Activated CD8-positive, alpha-beta memory T cell treated with anti-CD3 and anti-CD28 coated beads, Interleukin-2, amount 50 U/mL, for 48 hours (primary cell): Measurements from ENCODE around the gene USP19.
A peak's percentile ranks its signal among the peaks of the same experiment; 100 is the strongest.

Experiments
- DNase-seq: peaks from one replicate; pipeline ENCODE4 v3.0.0-alpha.2; 2020

The USP19 gene

GRCh38 chr3:49132437-49133225, 12.0 kb upstream of the USP19 start, which contains the start of gene LAMB2:
Gene LAMB2 (minus strand): TSS chr3:49133050. CDS start chr3:49132867, 183 bp downstream.
- no peak for DNase-seq

GRCh38 chr3:49132073-49132436, 11.4 kb upstream of the USP19 start:
- DNase-seq, result no peak

- no peak for DNase-seq
Observed at GRCh38 chr3:49131576-49131975, 11.0 kb upstream of the USP19 start.

- DNase-seq, result no peak
Observed at GRCh38 chr3:49131040-49131439, 10.4 kb upstream of the USP19 start.

DNA sequence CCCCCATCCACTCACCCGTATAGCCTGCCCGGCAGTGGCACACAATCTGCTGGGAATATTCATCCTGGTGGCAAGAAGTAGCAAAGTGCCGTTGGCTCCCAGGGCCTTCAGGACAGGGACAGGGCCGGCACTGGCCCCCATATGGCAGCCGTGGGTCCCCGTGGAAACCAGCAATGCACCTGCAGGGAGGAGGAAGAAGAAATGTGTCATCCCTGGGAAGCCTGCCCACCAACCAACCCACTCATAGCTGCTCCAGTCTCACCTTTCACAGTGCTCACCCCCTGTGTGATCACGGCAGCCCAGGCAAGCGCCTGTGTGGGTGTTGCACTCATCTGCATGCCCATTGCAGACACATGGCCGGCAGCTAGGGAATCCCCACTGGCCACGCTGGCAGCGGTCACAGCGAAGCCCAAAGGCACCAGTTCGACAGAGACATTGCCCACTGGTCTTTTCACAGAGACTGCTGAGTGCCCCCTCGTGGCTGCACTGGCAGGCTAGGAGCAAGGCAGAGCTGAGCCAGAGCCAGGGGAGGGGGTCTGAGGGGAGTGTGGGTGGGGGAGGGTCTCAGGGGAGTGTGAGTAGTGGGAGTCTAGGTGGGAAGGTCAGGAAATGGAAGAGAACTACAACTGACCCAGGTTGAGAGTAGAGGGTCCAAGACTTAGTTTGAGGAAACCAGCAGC, 4.5 kb upstream of the USP19 start:
- no peak for DNase-seq

DNA sequence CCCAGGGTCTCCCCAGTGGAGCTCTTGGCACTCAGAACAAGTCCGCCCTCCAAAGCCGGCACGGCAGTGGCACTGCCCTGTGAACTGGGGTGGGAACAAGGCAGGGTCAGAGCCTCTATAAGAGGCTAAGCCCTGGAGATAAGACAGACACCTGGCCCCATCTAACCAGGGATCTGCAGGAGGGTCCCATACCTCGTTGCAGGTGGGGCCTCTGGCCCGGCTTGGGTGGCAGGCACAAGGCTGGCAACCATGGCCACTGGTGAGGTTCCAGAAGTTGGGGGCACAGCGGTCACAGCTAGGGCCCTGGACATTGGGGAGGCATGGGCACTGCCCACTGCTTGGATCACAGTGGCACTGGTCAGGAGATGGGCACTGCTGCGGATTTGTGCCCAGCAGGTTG, 3.6 kb upstream of the USP19 start:
- no peak for DNase-seq

GRCh38 chr3:49123687-49124086, 3.1 kb upstream of the USP19 start:
- no peak for DNase-seq

DNA sequence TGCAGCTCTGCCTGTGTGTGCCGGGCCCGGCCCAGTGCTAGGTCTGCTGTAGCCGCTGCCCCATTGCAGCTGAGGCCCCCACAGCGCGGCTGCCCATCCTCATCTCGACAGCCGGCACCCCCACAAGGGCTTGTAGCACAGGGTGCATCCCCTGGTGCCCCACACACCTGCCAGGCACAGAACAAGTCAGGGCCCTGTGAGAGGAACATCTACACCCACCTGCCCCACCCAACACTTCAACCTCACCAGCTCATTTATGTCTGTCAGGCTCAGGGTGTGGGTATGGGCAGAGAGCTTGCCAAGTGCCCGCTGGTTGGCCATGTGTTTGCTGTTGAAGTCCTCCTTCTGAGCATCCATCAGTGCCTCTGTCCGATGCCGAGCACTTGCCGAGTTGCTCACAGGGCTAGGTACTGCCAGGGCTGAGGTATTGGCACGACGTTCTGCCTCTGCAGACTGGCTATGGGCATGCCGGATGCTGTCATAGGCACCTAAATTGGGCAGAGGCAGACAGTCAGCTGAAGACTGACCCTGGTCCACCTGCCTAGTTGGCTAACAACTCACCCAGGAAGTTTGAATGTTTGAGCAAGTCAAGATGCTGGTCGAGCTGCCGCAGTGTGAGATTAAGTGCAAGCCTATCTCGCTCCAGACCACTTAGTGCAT, 2.4 kb upstream of the USP19 start:
- no peak for DNase-seq

- no peak for DNase-seq
Observed at GRCh38 chr3:49122451-49122850, 1.8 kb upstream of the USP19 start.

DNA sequence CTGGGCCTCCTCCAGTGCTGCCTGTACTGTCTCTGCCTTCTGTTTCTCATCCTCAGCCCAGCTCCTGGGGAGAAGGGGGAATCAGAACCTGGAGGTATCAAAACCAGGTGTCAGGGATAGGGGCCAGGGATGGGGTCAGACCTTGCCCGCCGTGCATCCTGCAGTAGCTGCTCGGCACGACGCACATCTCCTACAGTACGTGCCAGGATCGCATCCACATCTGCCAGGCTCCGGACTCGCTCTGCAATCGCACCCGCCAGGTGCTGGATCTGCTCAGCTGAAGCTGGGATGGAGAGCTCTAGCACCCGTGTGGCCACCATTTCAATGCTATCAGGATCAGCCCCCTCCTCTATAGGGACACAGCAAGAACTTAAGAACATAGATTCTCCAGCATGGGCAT, 1.4 kb upstream of the USP19 start:
- no peak for DNase-seq

DNA sequence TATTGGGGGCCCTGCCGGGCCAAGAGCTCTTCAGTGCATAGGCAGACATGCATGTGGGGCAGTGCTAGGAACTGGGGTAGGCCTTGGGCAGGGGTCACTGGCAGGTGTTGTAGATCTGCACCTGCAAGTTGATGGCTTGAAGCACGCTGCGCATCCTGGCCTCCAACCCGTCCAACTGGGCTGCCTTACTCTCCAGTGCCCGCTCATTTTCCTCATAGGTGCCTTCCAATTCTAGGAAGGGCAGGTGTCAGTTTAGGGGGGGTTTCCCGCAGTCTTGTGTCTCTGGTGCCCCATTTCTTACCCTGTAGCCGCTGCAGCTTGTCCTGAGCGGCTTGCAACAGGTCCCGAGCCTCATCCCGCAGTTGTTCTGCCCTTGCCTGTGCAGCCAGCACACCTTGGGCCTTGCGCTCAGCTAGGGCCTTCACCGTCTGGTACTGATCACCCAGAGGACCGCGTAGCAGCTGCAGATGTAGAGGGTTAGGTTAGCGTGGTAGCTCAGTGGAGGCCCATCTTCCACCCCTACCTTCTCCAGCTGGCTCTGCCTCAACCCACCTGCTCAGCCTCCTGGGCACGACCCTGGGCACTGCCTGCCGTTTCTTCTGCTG, 611 bp upstream of the USP19 start:
- no peak for DNase-seq

GRCh38 chr3:49120096-49120437, 556 bp downstream of the USP19 start:
- no peak for DNase-seq

GRCh38 chr3:49119439-49119838, 1.2 kb downstream of the USP19 start:
- DNase-seq, result no peak

- DNase-seq, result no peak
Observed at GRCh38 chr3:49119036-49119435, 1.6 kb downstream of the USP19 start.

DNA sequence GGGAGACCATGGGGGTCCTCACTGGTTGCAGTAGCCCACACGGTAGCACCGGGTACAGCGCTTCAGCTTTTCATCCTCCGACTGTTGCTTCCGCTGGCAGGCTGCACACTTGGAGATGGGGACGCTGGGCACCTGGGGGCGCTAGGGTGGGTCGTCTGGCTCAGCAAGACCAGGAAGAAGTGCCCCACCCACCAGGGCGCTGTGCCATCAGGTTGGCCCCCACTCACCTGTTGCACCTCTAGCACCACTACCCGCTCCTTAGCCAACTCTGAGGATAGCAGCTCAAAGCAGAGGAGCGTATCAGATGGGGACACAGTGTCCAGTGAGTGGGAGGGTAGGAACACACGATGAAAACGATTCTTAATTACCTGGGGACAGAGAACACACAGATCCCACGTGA, 8.4 kb downstream of the USP19 start:
- no peak for DNase-seq

DNA sequence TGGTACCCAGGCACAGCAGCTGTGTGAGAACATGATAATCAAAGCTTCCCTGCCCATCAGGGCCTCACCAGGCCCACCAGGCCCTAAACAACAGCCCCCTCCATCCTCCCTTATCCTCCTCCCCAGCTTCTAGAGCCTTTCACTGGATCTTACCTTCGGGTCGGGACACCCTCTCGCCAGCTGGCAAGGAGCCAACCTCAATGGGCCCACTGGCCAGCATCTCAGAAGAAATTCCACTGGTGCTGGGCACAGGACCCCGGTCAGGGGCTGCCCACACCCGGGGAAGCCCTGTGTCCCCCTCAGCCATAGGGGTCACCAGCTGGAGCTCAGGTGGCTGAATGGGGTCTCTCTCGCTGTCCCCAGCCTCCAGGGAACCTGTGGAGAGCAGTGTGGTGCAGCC, 9.3 kb downstream of the USP19 start:
- DNase-seq, result no peak

DNA sequence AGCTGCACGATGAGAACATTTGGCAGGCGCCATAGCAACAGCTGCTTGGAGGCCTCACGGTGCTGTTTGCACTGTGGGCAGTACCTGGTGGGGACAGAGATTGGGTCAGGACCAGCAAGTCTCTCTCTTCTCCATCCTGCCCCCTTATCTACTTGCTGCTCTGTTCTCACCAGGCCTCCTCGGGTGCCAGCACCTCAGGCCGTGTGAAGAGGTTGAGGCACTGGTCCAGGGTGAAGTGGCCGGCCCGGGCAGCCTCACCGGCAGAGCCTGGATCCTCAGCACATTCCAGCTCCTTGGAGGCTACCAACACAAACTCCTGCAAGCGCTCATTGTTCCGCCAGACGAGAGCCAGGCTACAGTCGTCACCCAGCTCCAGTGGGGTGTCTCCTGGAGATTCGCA, 9.8 kb downstream of the USP19 start:
- no peak for DNase-seq

DNA sequence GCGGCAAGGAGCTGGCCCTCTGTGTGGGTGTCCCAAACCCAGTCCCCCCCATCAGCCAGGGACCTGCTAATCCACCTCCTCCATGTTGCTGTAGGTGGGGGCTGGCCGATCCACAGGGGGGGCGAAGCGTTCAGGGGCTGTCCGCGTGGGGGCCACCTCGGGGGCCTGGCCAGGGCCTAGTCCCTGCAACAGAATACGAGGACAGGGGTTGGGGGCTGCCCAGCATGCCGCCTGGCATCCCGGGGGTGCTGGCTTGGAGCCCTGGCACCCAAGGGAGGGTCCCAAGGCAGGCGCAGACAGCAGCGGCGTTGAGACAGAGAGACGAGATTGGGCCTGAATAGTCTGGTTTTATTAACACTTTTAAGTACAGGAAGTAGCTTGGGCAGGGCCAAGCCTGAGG, 12.3 kb downstream of the USP19 start:
- DNase-seq, result no peak

DNA sequence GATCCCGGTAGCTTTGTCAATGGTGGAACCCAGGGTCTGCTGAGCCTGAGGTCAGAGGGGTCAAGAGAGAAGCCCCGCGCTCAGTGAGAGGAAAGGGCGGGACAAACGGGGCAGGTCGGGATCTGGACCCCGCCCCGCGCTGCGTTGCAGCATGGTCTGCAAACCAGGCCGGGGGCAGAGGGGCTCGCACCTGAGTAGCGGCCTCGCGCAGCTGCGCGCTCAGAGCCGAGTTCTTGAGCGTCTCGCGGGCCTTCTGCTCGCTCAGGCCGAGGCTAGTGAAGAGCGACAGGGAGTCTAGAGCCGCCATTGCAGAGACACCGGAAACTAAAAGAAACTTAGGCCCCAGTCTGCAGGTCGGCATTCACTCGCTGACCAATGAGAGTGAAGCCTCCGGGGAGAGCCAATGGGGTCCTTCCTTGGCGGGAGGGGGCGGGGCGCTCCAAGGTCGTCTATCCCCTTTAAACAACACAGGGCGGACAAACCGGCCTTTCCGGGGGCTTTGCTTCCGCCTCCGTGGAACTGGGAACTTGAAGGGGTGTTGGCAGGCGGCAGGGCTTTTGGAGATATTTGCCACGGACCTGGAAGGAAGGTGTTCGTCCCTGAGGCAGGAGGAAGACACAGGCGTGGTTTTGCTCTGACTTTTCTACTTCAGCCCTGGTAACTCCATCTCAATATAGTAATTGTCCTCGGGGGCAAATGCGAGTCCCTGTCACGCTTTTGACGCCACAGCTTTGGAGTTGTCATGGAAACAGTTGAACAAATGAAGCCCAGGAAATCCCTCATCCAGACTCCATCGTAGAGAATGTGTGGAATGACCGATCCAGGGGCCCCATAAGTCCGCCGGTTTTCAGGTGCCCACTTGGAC, 16.0 kb downstream of the USP19 start, which contains the start of gene QARS1:
Gene QARS1 (minus strand): TSS at position 331 of the 865 bp plus-strand sequence. CDS start 24 bp downstream, at position 307.
- DNase-seq, result peak; percentile 92

- no peak for DNase-seq
Observed at GRCh38 chr3:49104052-49104426, 16.6 kb downstream of the USP19 start.

DNA sequence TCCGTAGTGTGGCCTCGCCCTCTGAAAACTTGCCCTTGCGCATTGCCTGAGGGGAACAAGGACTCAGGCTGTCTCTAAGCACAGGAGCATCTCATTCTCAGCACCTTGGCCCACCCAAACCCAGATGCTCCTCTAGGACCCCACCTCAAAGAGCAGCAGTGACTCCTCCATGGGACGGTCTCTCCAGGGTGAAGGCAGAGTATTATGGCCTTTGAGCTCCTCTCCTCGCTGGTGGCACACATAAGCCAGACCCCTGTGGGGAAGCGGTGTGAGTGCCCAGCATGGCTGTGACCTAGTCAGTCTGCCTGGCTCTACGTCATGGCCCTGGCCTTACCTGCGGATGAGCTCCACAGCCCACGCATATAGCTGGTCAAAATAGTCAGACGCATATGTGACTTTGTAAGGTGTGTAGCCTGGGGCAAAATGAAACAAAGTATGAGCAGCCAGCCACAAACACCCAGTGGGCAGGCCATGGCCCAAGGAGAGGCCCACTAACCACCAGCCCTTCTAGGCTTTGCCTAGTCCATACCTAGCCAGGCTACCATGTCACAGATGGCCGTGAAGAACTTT, 20.5 kb downstream of the USP19 start:
- no peak for DNase-seq

- DNase-seq, result no peak
Observed at GRCh38 chr3:49098910-49099630, 21.6 kb downstream of the USP19 start.
